SK-N-SH treated with all-trans-retinoic acid at 6 μM for 48 hours (cell line): ENCODE measurements around the gene DOCK9.

Experiments
- ARNTL ChIP-seq: fragments of 450-650 bp; formaldehyde crosslinking; IDR thresholded peaks from 2 replicates; pipeline ENCODE4 v1.5.0; 2020; ENCODE audit warnings: low read depth, mild to moderate bottlenecking, moderate library complexity, borderline replicate concordance
- CSDC2 ChIP-seq: fragments of 250-450 bp; sonication (Bioruptor Pico); IDR thresholded peaks from 2 replicates; pipeline ENCODE4 v1.5.0; 2020; ENCODE audit warnings: mild to moderate bottlenecking, moderate library complexity
- CSRNP3 ChIP-seq: fragments of 250-450 bp; sonication (Bioruptor Pico); IDR thresholded peaks from 2 replicates; pipeline ENCODE4 v1.5.1; 2021; ENCODE audit warnings: mild to moderate bottlenecking, moderate library complexity
- GLIS3 ChIP-seq: fragments of 250-450 bp; sonication (Bioruptor Pico); IDR thresholded peaks from 2 replicates; pipeline ENCODE4 v1.5.0; 2020; ENCODE audit warnings: mild to moderate bottlenecking, moderate library complexity
- ZFP30 ChIP-seq: fragments of 450-650 bp; formaldehyde crosslinking; IDR thresholded peaks from 2 replicates; pipeline ENCODE4 v1.5.0; 2022; ENCODE audit warnings: mild to moderate bottlenecking, moderate library complexity
- ZNF8 ChIP-seq: fragments of 450-650 bp; formaldehyde crosslinking; IDR thresholded peaks from 2 replicates; pipeline ENCODE4 v1.5.0; 2020; ENCODE audit warnings: mild to moderate bottlenecking, moderate library complexity

- no peak for TF ChIP-seq CSRNP3
- TF ChIP-seq ZFP30 (CRISPR knock-in tag): no peak
- no peak for TF ChIP-seq ARNTL (CRISPR knock-in tag)
- no peak for TF ChIP-seq CSDC2 (CRISPR knock-in tag)
- no peak for TF ChIP-seq ZNF8 (CRISPR knock-in tag)
- no peak for TF ChIP-seq GLIS3
These were observed 27.1 kb upstream of the DOCK9 start for GRCh38 chr13:99004978-99005377.
